GM21390 (cell line): ENCODE measurements around the gene GRIA4.
"Not testable (repeated sequence)": the region's sequence is repeated elsewhere in the genome, so short reads cannot be mapped to it uniquely, and the experiment has no call there.

Experiments used
- ATAC-seq: cut with Tn5 transposase; IDR thresholded peaks from one replicate; pipeline ENCODE4 v1.9.1; 2021; ENCODE audit not compliant: unreplicated experiment

Gene GRIA4

GRCh38 chr11:105856954-105857353 lies 247.1 kb downstream of the GRIA4 start:
- no peak for ATAC-seq

- no peak for ATAC-seq
Observed at GRCh38 chr11:105857728-105858127, 247.9 kb downstream of the GRIA4 start.

GRCh38 chr11:105858841-105859240 lies 249.0 kb downstream of the GRIA4 start:
- no peak for ATAC-seq

GRCh38 chr11:105860105-105860504 lies 250.2 kb downstream of the GRIA4 start:
- ATAC-seq = no peak

- ATAC-seq = no peak
Observed at GRCh38 chr11:105861225-105861624, 251.4 kb downstream of the GRIA4 start.

GRCh38 chr11:105862736-105863367 lies 253.0 kb downstream of the GRIA4 start:
- peak; percentile 74 for ATAC-seq

GRCh38 chr11:105863523-105863922 lies 253.7 kb downstream of the GRIA4 start:
- no peak for ATAC-seq

GRCh38 chr11:105867742-105868141 lies 257.9 kb downstream of the GRIA4 start:
- no peak for ATAC-seq

GRCh38 chr11:105868762-105869285 lies 259.0 kb downstream of the GRIA4 start:
- no peak for ATAC-seq

GRCh38 chr11:105870516-105871113 lies 260.7 kb downstream of the GRIA4 start:
- no peak for ATAC-seq

- no peak for ATAC-seq
Observed at GRCh38 chr11:105878510-105878909, 268.6 kb downstream of the GRIA4 start.

GRCh38 chr11:105878927-105879326 lies 269.1 kb downstream of the GRIA4 start:
- ATAC-seq = not testable (repeated sequence)

- ATAC-seq = no peak
Observed at GRCh38 chr11:105881027-105881426, 271.2 kb downstream of the GRIA4 start.

- ATAC-seq = no peak
Observed at GRCh38 chr11:105884436-105884835, 274.6 kb downstream of the GRIA4 start.

- no peak for ATAC-seq
Observed at GRCh38 chr11:105891685-105892084, 281.8 kb downstream of the GRIA4 start.

- ATAC-seq = no peak
Observed at GRCh38 chr11:105897161-105897560, 287.3 kb downstream of the GRIA4 start.

GRCh38 chr11:105899772-105900171 lies 289.9 kb downstream of the GRIA4 start:
- ATAC-seq = no peak

GRCh38 chr11:105900515-105901035 lies 290.7 kb downstream of the GRIA4 start:
- ATAC-seq = no peak

- ATAC-seq = no peak
Observed at GRCh38 chr11:105903113-105903512, 293.2 kb downstream of the GRIA4 start.

- ATAC-seq = no peak
Observed at GRCh38 chr11:105906517-105906916, 296.6 kb downstream of the GRIA4 start.

- ATAC-seq = no peak
Observed at GRCh38 chr11:105907319-105907718, 297.4 kb downstream of the GRIA4 start.

- ATAC-seq = no peak
Observed at GRCh38 chr11:105910095-105910715, 300.3 kb downstream of the GRIA4 start.
